Tibial artery (tissue), 4 donors: ENCODE results near the gene BEST4.

ENCODE experiments used
- DNase-seq, 2 donors: peaks; one replicate each; pipeline ENCODE4 v3.0.0-alpha.2; 2019
- H3K27ac ChIP-seq, 2 donors: fragments of 200-600 bp; sonication (generic) in 1 of 2; 1 replicate in 1 of 2; 2 replicates in 1 of 2; pipeline ENCODE4 v1.5.1; 2018 to 2019; ENCODE audit warnings: mild to moderate bottlenecking in 1 of 2
- H3K27me3 ChIP-seq, 2 donors: fragments of 200-600 bp; sonication (generic) in 1 of 2; one replicate each; pipeline versions ENCODE4 v1.5.1 to v1.6.0; 2016 to 2019
- H3K36me3 ChIP-seq, 3 donors: fragments of 200-600 bp; sonication (generic) in 2 of 3; one replicate each; pipeline ENCODE4 v1.5.1; 2016 to 2019; ENCODE audit warnings: mild to moderate bottlenecking in 2 of 3
- H3K4me1 ChIP-seq, 4 donors: fragments of 200-600 bp; sonication (generic) in 2 of 4; 1 replicate in 3 of 4; 2 replicates in 1 of 4; pipeline ENCODE4 v1.5.1; 2016 to 2019
- H3K4me3 ChIP-seq, 2 donors: fragments of 200-600 bp; sonication (generic) in 1 of 2; 1 replicate in 1 of 2; 2 replicates in 1 of 2; pipeline ENCODE4 v1.5.1; 2018 to 2019; ENCODE audit warnings: mild to moderate bottlenecking in 2 of 2
- H3K9me3 ChIP-seq, 3 donors: fragments of 200-600 bp; sonication (generic) in 1 of 3; one replicate each; pipeline ENCODE4 v1.5.1; 2016 to 2019
- intact Hi-C: fragments of 100-400 bp; cut with DNase I; formaldehyde crosslinking; loops from one replicate; pipeline ENCODE4 v1.15.0; 2023; ENCODE audit warnings: low total_unique reads
- TF ChIP-seq, protein P1 (sequence below), 2 experiments: fragments of 200-600 bp in 1 of 2; fragments of 450-650 bp in 1 of 2; IDR thresholded peaks; one replicate each; pipeline ENCODE4 v1.5.1; 2017 to 2019; ENCODE audit warnings: antibody characterized with exemption in 2 of 2, mild to moderate bottlenecking in 1 of 2, moderate library complexity in 1 of 2

The BEST4 gene

DNA sequence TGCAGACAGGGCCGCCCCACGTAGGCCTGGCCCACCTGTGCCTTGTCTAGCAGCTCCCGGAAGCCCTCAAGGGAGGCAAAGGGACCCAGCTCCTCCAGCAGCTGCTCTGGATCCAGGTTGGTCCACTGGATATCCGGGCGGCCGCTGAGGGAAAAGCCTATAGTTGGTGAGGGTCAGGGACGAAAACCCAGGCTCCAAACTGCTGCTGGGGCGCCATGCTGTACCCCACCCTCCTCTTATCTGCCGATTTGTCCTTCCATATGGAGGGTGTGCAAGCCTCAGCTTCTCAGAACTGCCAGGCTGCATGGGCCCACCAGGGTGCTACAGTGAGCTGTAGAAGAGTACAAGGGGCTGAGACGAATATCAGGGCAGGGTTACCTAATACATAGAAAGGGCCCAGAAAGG is 42.9 kb upstream of the BEST4 start:
- no peaks in the 10 kb centered on the region for H3K9me3 ChIP-seq
- intact Hi-C loops = no loop called here
- no peaks in the 10 kb centered on the region for H3K27me3 ChIP-seq
- H3K27ac ChIP-seq = no peak overlapping the region
- TF ChIP-seq, protein P1, sequence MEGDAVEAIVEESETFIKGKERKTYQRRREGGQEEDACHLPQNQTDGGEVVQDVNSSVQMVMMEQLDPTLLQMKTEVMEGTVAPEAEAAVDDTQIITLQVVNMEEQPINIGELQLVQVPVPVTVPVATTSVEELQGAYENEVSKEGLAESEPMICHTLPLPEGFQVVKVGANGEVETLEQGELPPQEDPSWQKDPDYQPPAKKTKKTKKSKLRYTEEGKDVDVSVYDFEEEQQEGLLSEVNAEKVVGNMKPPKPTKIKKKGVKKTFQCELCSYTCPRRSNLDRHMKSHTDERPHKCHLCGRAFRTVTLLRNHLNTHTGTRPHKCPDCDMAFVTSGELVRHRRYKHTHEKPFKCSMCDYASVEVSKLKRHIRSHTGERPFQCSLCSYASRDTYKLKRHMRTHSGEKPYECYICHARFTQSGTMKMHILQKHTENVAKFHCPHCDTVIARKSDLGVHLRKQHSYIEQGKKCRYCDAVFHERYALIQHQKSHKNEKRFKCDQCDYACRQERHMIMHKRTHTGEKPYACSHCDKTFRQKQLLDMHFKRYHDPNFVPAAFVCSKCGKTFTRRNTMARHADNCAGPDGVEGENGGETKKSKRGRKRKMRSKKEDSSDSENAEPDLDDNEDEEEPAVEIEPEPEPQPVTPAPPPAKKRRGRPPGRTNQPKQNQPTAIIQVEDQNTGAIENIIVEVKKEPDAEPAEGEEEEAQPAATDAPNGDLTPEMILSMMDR (IDR thresholded peaks at IDR 0.05) = no peak
- no peak for DNase-seq
- peaks cover 0 to 20% (median 0%) of the 10 kb centered on the region in 3 donors for H3K36me3 ChIP-seq
- H3K4me1 ChIP-seq = peaks cover 0 to 1% (median 0%) of the 10 kb centered on the region in 4 donors
- no peak overlapping the region for H3K4me3 ChIP-seq

DNA sequence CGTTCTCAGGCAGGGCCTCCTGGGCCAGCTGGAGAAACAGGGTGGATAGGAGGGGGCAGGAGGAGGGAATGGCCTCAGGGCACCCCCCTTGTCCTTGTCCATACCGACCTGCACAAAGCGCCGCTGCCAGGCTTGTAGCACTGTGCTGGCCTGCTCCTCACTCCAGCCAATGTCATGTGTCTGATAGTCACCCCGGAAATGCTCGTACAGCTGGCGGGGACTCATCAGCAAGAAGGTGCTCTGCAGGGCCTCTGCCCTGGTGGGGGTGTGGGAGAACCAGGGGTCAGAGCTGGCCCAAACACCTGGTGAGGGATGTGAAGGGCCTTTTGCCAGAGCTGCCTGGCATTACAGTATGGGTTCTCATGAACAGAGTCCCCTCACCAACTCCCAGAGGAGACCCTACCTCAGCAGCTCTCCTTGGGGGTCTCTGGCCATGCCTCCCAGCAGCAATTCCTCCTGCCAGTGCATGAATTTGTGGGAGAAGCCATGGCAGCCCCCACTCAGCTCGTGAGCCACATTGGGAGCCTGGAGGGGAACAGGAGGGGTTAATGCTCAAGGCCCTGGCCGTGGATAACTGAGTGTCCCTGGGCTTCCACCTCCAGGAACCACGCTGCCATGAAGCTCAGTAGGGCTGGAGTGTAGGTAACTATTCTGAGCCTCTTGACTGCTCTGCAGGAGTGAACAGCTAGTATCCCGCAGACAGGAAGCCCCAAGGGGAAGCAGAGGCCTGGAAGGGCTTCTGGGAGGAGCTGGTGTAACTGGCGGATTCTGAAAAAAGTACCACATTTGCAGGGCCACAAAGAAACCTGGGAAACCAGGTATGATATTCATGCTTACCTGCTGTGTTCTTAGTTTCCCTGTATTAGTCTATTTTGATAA is 41.8 kb upstream of the BEST4 start:
- Histone ChIP-seq H3K36me3 (peaks cover 0 to 20% (median 0%) of the 10 kb centered on the region in 3 donors), H3K9me3 (no peaks in the 10 kb centered on the region), H3K27ac (no peak overlapping the region), H3K4me3 (no peak overlapping the region), H3K27me3 (no peaks in the 10 kb centered on the region), H3K4me1 (no peaks in the 10 kb centered on the region)
- DNase-seq = no peak
- intact Hi-C loops = no loop called here
- TF ChIP-seq, protein P1 (IDR thresholded peaks at IDR 0.05) = no peak

DNA sequence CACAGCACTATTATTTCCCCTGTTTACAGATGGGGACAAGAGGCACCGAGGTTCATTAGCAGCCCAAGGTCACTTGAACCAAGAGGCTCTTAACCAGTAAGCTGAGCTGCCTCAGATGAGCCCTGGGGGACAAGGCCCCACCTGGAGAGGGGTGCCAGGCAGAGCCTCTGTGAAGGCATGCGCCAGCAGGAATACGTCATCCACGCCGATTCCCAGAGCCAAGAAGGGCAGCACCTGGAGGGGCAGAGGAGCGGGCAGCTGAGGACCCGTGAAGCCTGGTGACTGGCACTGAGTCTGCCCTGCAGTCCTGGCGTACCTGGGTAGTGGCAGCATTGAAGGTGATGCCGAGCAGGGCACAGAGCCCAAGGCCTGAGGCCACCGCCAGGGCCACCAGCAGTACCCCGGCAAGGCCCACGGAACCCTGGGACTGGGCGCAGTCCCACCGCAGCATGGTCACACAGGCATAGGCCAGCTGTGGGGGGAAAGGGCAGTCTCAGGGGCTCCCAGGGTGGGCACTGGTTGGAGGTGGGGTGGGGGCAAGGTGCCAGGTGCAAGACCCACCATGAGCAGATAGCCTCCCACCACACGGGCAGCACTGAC is 41.0 kb upstream of the BEST4 start:
- H3K27me3 ChIP-seq = no peaks in the 10 kb centered on the region
- no peaks in the 10 kb centered on the region for H3K9me3 ChIP-seq
- intact Hi-C loops = no loop called here
- no peak for DNase-seq
- no peak overlapping the region for H3K27ac ChIP-seq
- TF ChIP-seq, protein P1 (IDR thresholded peaks at IDR 0.05) = no peak
- H3K4me1 ChIP-seq = no peaks in the 10 kb centered on the region
- peaks cover 0 to 20% (median 0%) of the 10 kb centered on the region in 3 donors for H3K36me3 ChIP-seq
- H3K4me3 ChIP-seq = no peak overlapping the region

DNA sequence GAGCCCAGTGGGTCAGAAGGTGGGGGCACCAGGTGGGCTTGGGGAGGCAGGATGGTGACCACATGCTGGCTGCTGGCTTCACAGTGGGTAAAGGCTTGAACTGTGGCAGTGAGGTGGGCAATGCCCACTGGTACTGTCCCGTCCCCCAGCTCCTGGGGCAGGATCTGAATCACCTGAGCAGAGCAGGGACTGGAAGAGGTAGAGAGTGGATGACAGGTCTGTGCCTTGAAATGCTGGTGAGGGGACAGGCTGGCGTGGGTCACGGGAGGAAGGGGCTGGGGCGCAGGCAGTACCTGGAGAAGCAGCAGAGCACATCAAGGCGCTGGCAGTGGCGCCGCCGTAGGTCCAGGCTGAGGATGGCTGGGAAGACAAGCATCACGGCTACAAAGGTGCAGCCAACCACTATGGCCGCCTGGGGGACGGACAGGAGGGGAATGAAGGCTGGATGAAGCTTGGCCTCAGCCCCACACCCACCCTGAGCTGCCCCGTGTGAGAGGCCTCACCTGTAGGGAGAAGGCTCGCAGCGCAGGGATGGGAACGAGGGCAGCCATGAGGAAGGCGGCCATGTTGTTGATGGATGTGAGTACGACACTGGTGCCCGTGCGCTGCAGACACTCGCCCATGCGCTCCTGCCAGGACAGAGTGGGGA is 40.2 kb upstream of the BEST4 start:
- Histone ChIP-seq H3K36me3 (peaks cover 0 to 20% (median 0%) of the 10 kb centered on the region in 3 donors), H3K27ac (no peak overlapping the region), H3K4me1 (no peaks in the 10 kb centered on the region), H3K9me3 (no peaks in the 10 kb centered on the region), H3K4me3 (no peak overlapping the region), H3K27me3 (no peaks in the 10 kb centered on the region)
- DNase-seq = no peak
- intact Hi-C loops = no loop called here
- TF ChIP-seq, protein P1 (IDR thresholded peaks at IDR 0.05) = no peak

DNA sequence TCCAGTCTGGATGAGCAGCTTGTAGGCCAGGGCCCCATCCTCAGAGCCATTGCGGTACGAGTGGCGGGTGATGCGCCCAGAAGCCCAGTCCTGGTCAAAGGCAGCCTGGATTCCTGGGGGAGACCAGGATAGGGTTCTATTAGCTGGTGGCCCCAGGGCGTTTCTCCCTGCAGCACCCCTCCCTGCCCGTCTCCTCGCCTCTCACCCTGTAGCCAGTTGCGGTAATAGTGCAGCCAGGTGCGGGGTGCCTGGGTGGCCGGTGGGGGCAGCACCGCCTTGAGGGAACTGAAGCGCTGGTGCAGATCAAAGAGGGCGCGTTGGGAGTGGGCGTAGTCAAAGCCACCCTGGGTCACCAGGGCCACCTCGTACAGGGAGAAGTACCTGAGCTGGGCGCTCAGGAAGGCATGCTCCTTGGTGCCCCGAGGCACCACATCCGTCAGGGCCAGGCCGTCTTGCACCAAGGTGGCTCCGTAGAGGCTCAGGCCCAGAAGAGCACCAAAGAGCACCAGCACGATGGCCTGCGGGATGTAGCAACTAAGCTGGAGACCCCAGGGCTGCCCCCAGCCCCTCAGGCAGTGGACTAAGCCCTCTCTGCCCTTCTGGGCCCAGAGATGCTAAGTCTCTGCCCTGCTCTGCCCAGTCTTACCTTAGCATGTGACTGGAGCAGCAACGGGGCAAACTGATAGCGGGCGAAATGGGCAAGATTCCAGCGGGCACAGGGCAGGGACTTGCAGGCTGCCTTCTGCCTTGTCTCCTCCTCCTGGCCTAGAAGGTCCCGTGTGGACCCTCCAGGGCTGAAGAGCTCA is 39.4 kb upstream of the BEST4 start:
- no peaks in the 10 kb centered on the region for H3K27me3 ChIP-seq

More for the DNA sequence above, 39.4 kb upstream of the BEST4 start:
- peaks cover 0 to 20% (median 0%) of the 10 kb centered on the region in 3 donors for H3K36me3 ChIP-seq
- no peak overlapping the region for H3K4me3 ChIP-seq
- TF ChIP-seq, protein P1 (IDR thresholded peaks at IDR 0.05) = no peak
- peak overlapping the region in 1 of 2 donors; percentile 28 for H3K27ac ChIP-seq
- intact Hi-C loops = no loop called here
- H3K4me1 ChIP-seq = no peaks in the 10 kb centered on the region
- no peaks in the 10 kb centered on the region for H3K9me3 ChIP-seq
- DNase-seq = no peak
